Measurements from ENCODE around the gene ARRB1. TPM values are rescaled to one million over a fixed set of nuclear protein-coding genes. Genes with fewer than 3 reads are reported as not detected.
A peak's percentile ranks its signal among the peaks of the same experiment; 100 is the strongest.

The ARRB1 gene
- total RNA-seq, 1 experiment from 2014 or later = 116 TPM

- no peak for DNase-seq
- no peaks in the 10 kb centered on the region for H3K9me3 Mint-ChIP-seq (ENCODE audit: unreplicated experiment)
- no peak overlapping the region for H3K4me3 ChIP-seq (ENCODE audit: low read depth, low read length)
- intact Hi-C loops (cut with micrococcal nuclease; ENCODE audit: unreplicated experiment) = no loop called here
- BruUV-seq (replicated peaks) = no TSS peak
- no peak overlapping the region for H3K27ac Mint-ChIP-seq (ENCODE audit: unreplicated experiment)
- CTCF ChIA-PET = no interaction called here
- H3K4me1 Mint-ChIP-seq (ENCODE audit: low read depth, unreplicated experiment) = peaks cover 11% of the 10 kb centered on the region
- no peak overlapping the region for H3K4me3 Mint-ChIP-seq (ENCODE audit: unreplicated experiment)
- no peak for TF ChIP-seq CTCF (IDR thresholded peaks at IDR 0.05; ENCODE audit: insufficient read depth in 1 of 2, low read depth in 1 of 2, low read length in 1 of 2, severe bottlenecking in 1 of 2, unreplicated experiment in 1 of 2)
- no peaks in the 10 kb centered on the region for H3K27me3 Mint-ChIP-seq (ENCODE audit: insufficient read depth, unreplicated experiment)
- no peaks in the 10 kb centered on the region for H3K27me3 ChIP-seq (replicated peaks; ENCODE audit: control insufficient read depth, insufficient read depth, low read length)
- H3K36me3 ChIP-seq (ENCODE audit: control insufficient read depth, insufficient read depth, low read length) = peaks cover 3% of the 10 kb centered on the region
- H3K4me1 ChIP-seq = peaks cover 9% of the 10 kb centered on the region
- no peaks in the 10 kb centered on the region for H3K9me3 ChIP-seq
- H3K36me3 Mint-ChIP-seq (ENCODE audit: insufficient read depth, unreplicated experiment) = peaks cover 48% of the 10 kb centered on the region
- POLR2A ChIA-PET = no interaction called here
Observed at GRCh38 chr11:75285776-75286360, 65.6 kb downstream of the ARRB1 start.

GRCh38 chr11:75283391-75283931 is 68.0 kb downstream of the ARRB1 start:
- TF ChIP-seq CTCF (IDR thresholded peaks at IDR 0.05; ENCODE audit: insufficient read depth in 1 of 2, low read depth in 1 of 2, low read length in 1 of 2, severe bottlenecking in 1 of 2, unreplicated experiment in 1 of 2) = no peak
- BruUV-seq (replicated peaks) = no TSS peak
- ChIA-PET POLR2A (no interaction called here), CTCF (no interaction called here)
- Mint-ChIP-seq H3K4me3 (ENCODE audit: unreplicated experiment) (no peak overlapping the region), H3K36me3 (ENCODE audit: insufficient read depth, unreplicated experiment) (peaks cover 68% of the 10 kb centered on the region), H3K27me3 (ENCODE audit: insufficient read depth, unreplicated experiment) (no peaks in the 10 kb centered on the region), H3K4me1 (ENCODE audit: low read depth, unreplicated experiment) (peaks cover 32% of the 10 kb centered on the region), H3K9me3 (ENCODE audit: unreplicated experiment) (no peaks in the 10 kb centered on the region), H3K27ac (ENCODE audit: unreplicated experiment) (no peak overlapping the region)
- Histone ChIP-seq H3K4me1 (peaks cover 33% of the 10 kb centered on the region), H3K9me3 (no peaks in the 10 kb centered on the region), H3K36me3 (ENCODE audit: control insufficient read depth, insufficient read depth, low read length) (peaks cover 5% of the 10 kb centered on the region), H3K27me3 (replicated peaks; ENCODE audit: control insufficient read depth, insufficient read depth, low read length) (no peaks in the 10 kb centered on the region), H3K4me3 (ENCODE audit: low read depth, low read length) (no peak overlapping the region)
- DNase-seq = no peak
- intact Hi-C loops (cut with micrococcal nuclease; ENCODE audit: unreplicated experiment) = no loop called here

GRCh38 chr11:75281469-75282095 is 69.9 kb downstream of the ARRB1 start:
- Mint-ChIP-seq H3K36me3 (ENCODE audit: insufficient read depth, unreplicated experiment) (peaks cover 64% of the 10 kb centered on the region), H3K27ac (ENCODE audit: unreplicated experiment) (peak overlapping the region; percentile 61), H3K27me3 (ENCODE audit: insufficient read depth, unreplicated experiment) (no peaks in the 10 kb centered on the region), H3K9me3 (ENCODE audit: unreplicated experiment) (no peaks in the 10 kb centered on the region), H3K4me3 (ENCODE audit: unreplicated experiment) (no peak overlapping the region), H3K4me1 (ENCODE audit: low read depth, unreplicated experiment) (peaks cover 32% of the 10 kb centered on the region)
- Histone ChIP-seq H3K4me1 (peaks cover 34% of the 10 kb centered on the region), H3K4me3 (ENCODE audit: low read depth, low read length) (no peak overlapping the region), H3K27me3 (replicated peaks; ENCODE audit: control insufficient read depth, insufficient read depth, low read length) (no peaks in the 10 kb centered on the region), H3K9me3 (no peaks in the 10 kb centered on the region), H3K36me3 (ENCODE audit: control insufficient read depth, insufficient read depth, low read length) (peaks cover 6% of the 10 kb centered on the region)
- CTCF ChIA-PET = interaction anchor here (0.8 to 2.8 kb wide), 3 partner anchors 33 to 126 kb away, joined by 3 to 31 read pairs (median 7); no protein-coding TSS in a partner anchor
- TF ChIP-seq CTCF (IDR thresholded peaks at IDR 0.05; ENCODE audit: insufficient read depth in 1 of 2, low read depth in 1 of 2, low read length in 1 of 2, severe bottlenecking in 1 of 2, unreplicated experiment in 1 of 2) = no peak
- no TSS peak for BruUV-seq (replicated peaks)
- POLR2A ChIA-PET = no interaction called here
- DNase-seq = no peak
- intact Hi-C loops (cut with micrococcal nuclease; ENCODE audit: unreplicated experiment) = loop anchor here (2.0 kb wide), 1 partner anchor 251 kb away; no protein-coding TSS in a partner anchor

Measured in Caco-2 (cell line).